A549 (cell line): ENCODE measurements around the gene KCNIP4. TPM values are rescaled to one million over a fixed set of nuclear protein-coding genes. Genes with fewer than 3 reads are reported as not detected.

Source experiments
- ATAC-seq, 2 experiments: fragments of 200-7000 bp in 1 of 2; fragments of >200 bp in 1 of 2; cut with Nextera tagmentation in 1 of 2; cut with Tn5 transposase in 1 of 2; 3 replicates each; pipeline versions ENCODE4 v1.8.0 to v1.9.1; 2018 to 2020; ENCODE audit warnings: mild to moderate bottlenecking in 1 of 2, moderate library complexity in 1 of 2
- CTCF ChIA-PET: fragments of 300-600 bp; sonication (Branson Sonifier 250); formaldehyde crosslinking; extraction: SDS; loops from one replicate; lab custom pipeline; 2021; ENCODE audit warnings: antibody characterized with exemption, inconsistent platforms; lab: Yijun Ruan, JAX
- POLR2A ChIA-PET: fragments of 350-600 bp; formaldehyde crosslinking; extraction: SDS; loops from one replicate; lab custom pipeline; 2021; ENCODE audit warnings: antibody characterized with exemption, inconsistent platforms; lab: Yijun Ruan, JAX
- DNase-seq, 2 experiments: peaks; one replicate each; pipeline versions ENCODE4 v3.0.0 to v3.0.0-alpha.2; 2011 to 2016; ENCODE audit warnings: low read depth in 1 of 2, low spot score in 1 of 2
- FAIRE-seq: peaks from 2 replicates; lab custom pipeline; 2011; peaks lifted over from hg19 to GRCh38; lab: Jason Lieb, UNC
- H3K27ac ChIP-seq, 2 experiments: fragments of >200 bp; sonication (Bioruptor Twin); formaldehyde crosslinking; 3 replicates each; pipeline ENCODE4 v1.5.1; 2016 to 2017
- H3K4me1 ChIP-seq: fragments of >200 bp; sonication (Bioruptor Twin); formaldehyde crosslinking; 3 replicates; pipeline ENCODE4 v1.6.1; 2016
- H3K4me2 ChIP-seq: fragments of >200 bp; sonication (Bioruptor Twin); formaldehyde crosslinking; 3 replicates; pipeline ENCODE4 v1.6.1; 2016
- H3K4me3 ChIP-seq: fragments of >200 bp; sonication (Bioruptor Twin); formaldehyde crosslinking; 3 replicates; pipeline ENCODE4 v1.5.1; 2016
- H3K9me3 ChIP-seq: fragments of >200 bp; sonication (Bioruptor Twin); formaldehyde crosslinking; 3 replicates; pipeline ENCODE4 v1.6.1; 2016
- BCL3 ChIP-seq: fragments of >200 bp; sonication (Bioruptor Twin); formaldehyde crosslinking; IDR thresholded peaks from 3 replicates; pipeline ENCODE4 v1.6.1; 2016
- CBX2 ChIP-seq: fragments of 200-600 bp; sonication (generic); IDR thresholded peaks from 2 replicates; pipeline ENCODE4 v1.6.1; 2016; ENCODE audit warnings: low read depth, mild to moderate bottlenecking, borderline replicate concordance
- CEBPB ChIP-seq, 2 experiments: fragments of >200 bp in 1 of 2; sonication (Bioruptor Twin) in 1 of 2; formaldehyde crosslinking in 1 of 2; IDR thresholded peaks; 2 replicates each; pipeline ENCODE4 v1.6.1; 2012 to 2016
- CHD2 ChIP-seq: fragments of 150-350 bp; IDR thresholded peaks from 2 replicates; pipeline ENCODE4 v1.6.1; 2014; ENCODE audit warnings: low read length; ENCODE audit not compliant: partially characterized antibody
- ELK1 ChIP-seq: fragments of 150-350 bp; IDR thresholded peaks from 2 replicates; pipeline ENCODE4 v1.6.1; 2014; ENCODE audit warnings: low read depth, mild to moderate bottlenecking, low read length
- EP300 ChIP-seq, 2 experiments: fragments of >200 bp; sonication (Bioruptor Twin); formaldehyde crosslinking; IDR thresholded peaks; 2 replicates in 1 of 2; 3 replicates in 1 of 2; pipeline ENCODE4 v1.6.1; 2016 to 2017
- GATA3 ChIP-seq: IDR thresholded peaks from 2 replicates; pipeline ENCODE4 v1.6.1; 2012; ENCODE audit warnings: borderline replicate concordance
- HEYL ChIP-seq: fragments of 250-450 bp; sonication (Bioruptor Pico); IDR thresholded peaks from 2 replicates; pipeline ENCODE4 v1.8.0; 2021; ENCODE audit warnings: mild to moderate bottlenecking, moderate library complexity
- MAFK ChIP-seq: fragments of 450-650 bp; IDR thresholded peaks from 2 replicates; pipeline ENCODE4 v1.6.1; 2014; ENCODE audit not compliant: partially characterized antibody
- PHF8 ChIP-seq: fragments of 200-600 bp; sonication (generic); IDR thresholded peaks from 2 replicates; pipeline ENCODE4 v1.6.1; 2016; ENCODE audit warnings: low read depth, mild to moderate bottlenecking, antibody characterized with exemption, moderate library complexity, borderline replicate concordance
- RNF2 ChIP-seq: fragments of 200-600 bp; sonication (generic); IDR thresholded peaks from 2 replicates; pipeline ENCODE4 v1.6.1; 2016; ENCODE audit warnings: low read depth, mild to moderate bottlenecking, antibody characterized with exemption, moderate library complexity, borderline replicate concordance
- SREBF2 ChIP-seq: fragments of 450-650 bp; IDR thresholded peaks from 2 replicates; pipeline ENCODE4 v1.6.1; 2014; ENCODE audit warnings: mild to moderate bottlenecking, moderate library complexity
- TP53 ChIP-seq: fragments of 250-450 bp; sonication (Bioruptor Pico); IDR thresholded peaks from 2 replicates; pipeline ENCODE4 v1.5.0; 2021; ENCODE audit warnings: mild to moderate bottlenecking, moderate library complexity
- ZFP36 ChIP-seq: fragments of 450-650 bp; IDR thresholded peaks from 2 replicates; pipeline ENCODE4 v1.6.1; 2014; ENCODE audit warnings: borderline replicate concordance; ENCODE audit not compliant: partially characterized antibody
- WGBS: methylation state at CpG from one replicate; pipeline ENCODE4 v1.1.6; 2017; ENCODE audit errors: missing lambda C conversion rate; 5-methylcytosine and 5-hydroxymethylcytosine counted together
- polyA plus RNA-seq, 4 experiments: library from polyadenylated mRNA; depleted of rRNA in 3 of 4; stranded (reverse); fragments of >200 nt; fragmentation: RNase III in 1 of 4; extraction: RNeasy Plus Mini Kit Qiagen cat#74134 plus additional on column Dnase treatment in 1 of 4; gene quantifications; 2 replicates in 3 of 4; 3 replicates in 1 of 4; pipeline ENCODE4 v1.2.3, GENCODE V29; 2011 to 2017

KCNIP4 gene
- polyA plus RNA-seq, 2 of the 4 experiments (the other 2 are of a cell fraction): not detected

DNA sequence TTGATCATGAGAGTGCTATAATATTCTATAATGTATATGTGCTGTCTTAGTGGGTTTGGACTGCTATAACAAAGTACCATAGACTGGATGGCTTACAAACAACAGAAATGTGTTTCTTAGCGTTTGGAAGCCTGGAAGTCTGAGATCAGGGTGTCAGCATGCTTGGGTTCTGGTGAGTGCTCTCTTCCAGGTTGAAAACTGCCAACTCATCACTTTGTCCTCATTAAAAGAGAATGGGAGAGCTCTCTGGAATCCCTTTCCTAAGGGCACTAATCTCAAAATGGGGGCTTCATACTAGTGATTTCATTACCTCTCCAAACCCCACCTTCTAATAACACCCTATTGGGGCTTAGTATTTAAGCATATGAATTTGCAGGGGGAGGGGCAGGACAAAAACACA, 33.5 kb upstream of the KCNIP4 start:
- Histone ChIP-seq H3K4me3 (no peak overlapping the region), H3K27ac (no peak overlapping the region), H3K4me1 (no peaks in the 10 kb centered on the region), H3K4me2 (no peak overlapping the region), H3K9me3 (no peaks in the 10 kb centered on the region)
- ATAC-seq (no peak), FAIRE-seq (no peak), DNase-seq (no peak)
- WGBS: 0% methylated on average over 1 of the region's 1 CpG
- POLR2A ChIA-PET: no interaction called here
- TF ChIP-seq EP300 (IDR thresholded peaks at IDR 0.05) (no peak), MAFK (peak; percentile 84), ELK1 (no peak)
- CTCF ChIA-PET: no interaction called here

DNA sequence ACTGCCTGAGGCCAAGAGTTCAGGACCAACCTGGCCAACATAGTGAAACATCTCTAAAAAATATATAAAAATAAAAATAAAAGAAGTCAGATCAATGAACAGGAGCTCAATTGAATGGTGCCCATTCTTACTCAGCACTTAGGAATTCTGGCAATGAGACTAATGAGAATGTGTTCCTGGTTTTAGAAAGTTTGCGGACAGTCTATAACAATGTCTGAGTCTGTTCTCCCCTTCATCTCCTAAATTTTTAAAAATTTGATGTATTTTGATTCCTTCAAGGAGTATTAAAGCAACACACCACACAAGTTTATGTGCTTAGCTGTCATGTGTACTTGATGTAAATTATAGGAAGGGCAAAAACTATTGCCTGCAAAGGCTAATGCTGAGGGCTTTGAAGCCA, 30.6 kb upstream of the KCNIP4 start:
- no peak overlapping the region for H3K4me3 ChIP-seq
- 18% methylated on average over 1 of the region's 1 CpG for WGBS
- ChIA-PET POLR2A (no interaction called here), CTCF (interaction anchor here (1.2 kb wide), 1 partner anchor 15 kb away, joined by 4 read pairs; no protein-coding TSS in a partner anchor)
- DNase-seq (no peak), FAIRE-seq (no peak), ATAC-seq (no peak)
- H3K9me3 ChIP-seq: no peaks in the 10 kb centered on the region
- H3K27ac ChIP-seq: no peak overlapping the region
- no peaks in the 10 kb centered on the region for H3K4me1 ChIP-seq
- no peak for TF ChIP-seq TP53 (CRISPR knock-in tag)
- TF ChIP-seq MAFK: no peak
- TF ChIP-seq RNF2: no peak
- TF ChIP-seq HEYL (CRISPR knock-in tag): no peak
- no peak for TF ChIP-seq CBX2
- TF ChIP-seq CHD2: no peak
- TF ChIP-seq BCL3: no peak
- TF ChIP-seq CEBPB (IDR thresholded peaks at IDR 0.05): no peak
- no peak for TF ChIP-seq ZFP36
- no peak overlapping the region for H3K4me2 ChIP-seq

GRCh38 chr4:21976166-21976565, 27.6 kb upstream of the KCNIP4 start:
- H3K4me2 ChIP-seq: no peak overlapping the region
- no peak for TF ChIP-seq SREBF2
- no peak for TF ChIP-seq PHF8
- TF ChIP-seq GATA3: no peak
- TF ChIP-seq ELK1: no peak
- DNase-seq (no peak), ATAC-seq (no peak), FAIRE-seq (no peak)
- H3K27ac ChIP-seq: no peak overlapping the region
- WGBS: 0% methylated on average over 1 of the region's 1 CpG
- no peak overlapping the region for H3K4me3 ChIP-seq
- POLR2A ChIA-PET: no interaction called here
- H3K4me1 ChIP-seq: no peaks in the 10 kb centered on the region
- CTCF ChIA-PET: no interaction called here
- H3K9me3 ChIP-seq: no peaks in the 10 kb centered on the region

- POLR2A ChIA-PET: no interaction called here
- TF ChIP-seq BCL3: no peak
- no peak for ATAC-seq
- H3K9me3 ChIP-seq: no peaks in the 10 kb centered on the region
- no peak overlapping the region for H3K27ac ChIP-seq
- CTCF ChIA-PET: no interaction called here
- no peak overlapping the region for H3K4me2 ChIP-seq
- DNase-seq: no peak
- WGBS: 3% methylated on average over 3 of the region's 3 CpGs
- no peak overlapping the region for H3K4me3 ChIP-seq
- no peaks in the 10 kb centered on the region for H3K4me1 ChIP-seq
- FAIRE-seq: no peak
Observed at GRCh38 chr4:21973850-21974249, 25.3 kb upstream of the KCNIP4 start.
